HEK293 (cell line): ENCODE data around the gene TRIM9.
A peak's percentile ranks its signal among the peaks of the same experiment; 100 is the strongest.

Source experiments
- CTCF ChIA-PET: fragments of 350-600 bp; formaldehyde crosslinking; extraction: SDS; loops from one replicate; lab custom pipeline; 2021; ENCODE audit warnings: antibody characterized with exemption; lab: Yijun Ruan, JAX
- POLR2A ChIA-PET: fragments of 300-600 bp; formaldehyde crosslinking; extraction: SDS; loops from one replicate; lab custom pipeline; 2020; ENCODE audit warnings: antibody characterized with exemption, inconsistent platforms; lab: Yijun Ruan, JAX
- H3K27ac ChIP-seq: fragments of 200-500 bp; sonication (Bioruptor generic); 2 replicates; pipeline ENCODE4 v1.5.1; 2014; ENCODE audit warnings: low read depth, low read length, control low read depth, inconsistent platforms; ENCODE audit errors: extremely low read depth
- H3K36me3 ChIP-seq, 2 experiments: fragments of 200-500 bp in 1 of 2; sonication (Bioruptor generic) in 1 of 2; 1 replicate in 1 of 2; 2 replicates in 1 of 2; pipeline ENCODE4 v1.5.1; 2014 to 2017; ENCODE audit warnings: inconsistent platforms in 2 of 2, low read length in 2 of 2; ENCODE audit not compliant: control insufficient read depth in 2 of 2, insufficient read depth in 1 of 2
- H3K4me1 ChIP-seq: fragments of 200-500 bp; sonication (Bioruptor generic); 2 replicates; pipeline ENCODE4 v1.5.1; 2014; ENCODE audit warnings: mild to moderate bottlenecking, low read length, inconsistent platforms; ENCODE audit not compliant: control insufficient read depth, insufficient read depth
- H3K4me3 ChIP-seq: 2 replicates; pipeline ENCODE4 v1.5.1; 2011; ENCODE audit warnings: low read depth, mild to moderate bottlenecking, control low read depth, low read length, moderate library complexity
- H3K9me3 ChIP-seq: fragments of 200-500 bp; sonication (Bioruptor generic); 2 replicates; pipeline ENCODE4 v1.5.1; 2014; ENCODE audit warnings: low read depth, low read length, inconsistent platforms; ENCODE audit not compliant: control insufficient read depth, insufficient read depth
- EGR2 ChIP-seq: fragments of 450-650 bp; formaldehyde crosslinking; IDR thresholded peaks from 2 replicates; pipeline ENCODE4 v1.5.1; 2016; ENCODE audit warnings: low read depth, missing biosample characterization, missing genetic modification characterization
- IKZF3 ChIP-seq: fragments of 450-650 bp; IDR thresholded peaks from 2 replicates; pipeline ENCODE4 v1.5.0; 2018; ENCODE audit warnings: missing biosample characterization, mild to moderate bottlenecking, missing genetic modification characterization, moderate library complexity
- PRDM10 ChIP-seq: fragments of 450-650 bp; formaldehyde crosslinking; IDR thresholded peaks from 2 replicates; pipeline ENCODE4 v1.5.1; 2016; ENCODE audit warnings: missing biosample characterization, missing genetic modification characterization
- PRDM6 ChIP-seq: fragments of 450-650 bp; formaldehyde crosslinking; IDR thresholded peaks from 2 replicates; pipeline ENCODE4 v1.5.1; 2017; ENCODE audit warnings: missing biosample characterization, missing genetic modification characterization
- RBAK ChIP-seq: fragments of 450-650 bp; formaldehyde crosslinking; IDR thresholded peaks from 2 replicates; pipeline ENCODE4 v1.5.1; 2016; ENCODE audit warnings: missing biosample characterization, missing genetic modification characterization
- SCRT1 ChIP-seq: fragments of 450-650 bp; formaldehyde crosslinking; IDR thresholded peaks from 2 replicates; pipeline ENCODE4 v1.5.1; 2016; ENCODE audit warnings: missing biosample characterization, missing genetic modification characterization, borderline replicate concordance
- SETDB1 ChIP-seq: IDR thresholded peaks from one replicate; pipeline ENCODE4 v1.6.1; 2017; ENCODE audit warnings: mild to moderate bottlenecking, low read length, moderate library complexity, mixed read lengths; ENCODE audit not compliant: insufficient read length
- SP2 ChIP-seq: fragments of 450-650 bp; formaldehyde crosslinking; IDR thresholded peaks from 2 replicates; pipeline ENCODE4 v1.5.1; 2016; ENCODE audit warnings: missing biosample characterization, missing genetic modification characterization
- SP3 ChIP-seq: fragments of 450-650 bp; formaldehyde crosslinking; IDR thresholded peaks from 2 replicates; pipeline ENCODE4 v1.5.1; 2016; ENCODE audit warnings: missing biosample characterization, missing genetic modification characterization
- WT1 ChIP-seq: fragments of 450-650 bp; formaldehyde crosslinking; IDR thresholded peaks from 2 replicates; pipeline ENCODE4 v1.5.1; 2016; ENCODE audit warnings: missing biosample characterization, missing genetic modification characterization
- ZBTB21 ChIP-seq: fragments of 450-650 bp; formaldehyde crosslinking; IDR thresholded peaks from 2 replicates; pipeline ENCODE4 v1.5.1; 2017; ENCODE audit warnings: missing biosample characterization, missing genetic modification characterization
- ZNF132 ChIP-seq: fragments of 450-650 bp; formaldehyde crosslinking; IDR thresholded peaks from 2 replicates; pipeline ENCODE4 v1.5.1; 2017; ENCODE audit warnings: missing biosample characterization, missing genetic modification characterization, borderline replicate concordance
- ZNF214 ChIP-seq: fragments of 450-650 bp; formaldehyde crosslinking; IDR thresholded peaks from 2 replicates; pipeline ENCODE4 v1.5.1; 2017; ENCODE audit warnings: missing biosample characterization, mild to moderate bottlenecking, missing genetic modification characterization, borderline replicate concordance
- ZNF248 ChIP-seq: fragments of 450-650 bp; formaldehyde crosslinking; IDR thresholded peaks from 2 replicates; pipeline ENCODE4 v1.5.1; 2017; ENCODE audit warnings: missing biosample characterization, missing genetic modification characterization
- ZNF280D ChIP-seq: fragments of 450-650 bp; formaldehyde crosslinking; IDR thresholded peaks from 2 replicates; pipeline ENCODE4 v1.5.1; 2016; ENCODE audit warnings: missing biosample characterization, missing genetic modification characterization
- ZNF302 ChIP-seq: fragments of 450-650 bp; formaldehyde crosslinking; IDR thresholded peaks from 2 replicates; pipeline ENCODE4 v1.5.1; 2016; ENCODE audit warnings: missing biosample characterization, missing genetic modification characterization, low read depth
- ZNF335 ChIP-seq: fragments of 450-650 bp; formaldehyde crosslinking; conservative IDR thresholded peaks from 2 replicates; pipeline ENCODE4 v1.5.1; 2016; ENCODE audit warnings: missing biosample characterization, missing genetic modification characterization
- ZNF561 ChIP-seq: fragments of 450-650 bp; IDR thresholded peaks from 2 replicates; pipeline ENCODE4 v1.5.1; 2018; ENCODE audit warnings: missing biosample characterization, missing genetic modification characterization, borderline replicate concordance
- ZNF626 ChIP-seq: fragments of 450-650 bp; sonication (Bioruptor Pico); formaldehyde crosslinking; IDR thresholded peaks from 2 replicates; pipeline ENCODE4 v1.5.1; 2018; ENCODE audit warnings: missing biosample characterization, missing genetic modification characterization, inconsistent platforms
- ZNF645 ChIP-seq: fragments of 450-650 bp; formaldehyde crosslinking; IDR thresholded peaks from 2 replicates; pipeline ENCODE4; 2016; ENCODE audit warnings: missing biosample characterization, missing genetic modification characterization
- ZNF677 ChIP-seq: fragments of 450-650 bp; IDR thresholded peaks from 2 replicates; pipeline ENCODE4 v1.5.0; 2018; ENCODE audit warnings: missing biosample characterization, mild to moderate bottlenecking, missing genetic modification characterization, moderate library complexity
- ZNF707 ChIP-seq: fragments of 450-650 bp; formaldehyde crosslinking; IDR thresholded peaks from 2 replicates; pipeline ENCODE4 v1.5.1; 2016; ENCODE audit warnings: missing biosample characterization, missing genetic modification characterization
- ZNF747 ChIP-seq: fragments of 450-650 bp; formaldehyde crosslinking; IDR thresholded peaks from 2 replicates; pipeline ENCODE4 v1.5.1; 2016; ENCODE audit warnings: missing biosample characterization, missing genetic modification characterization
- ZNF843 ChIP-seq: fragments of 450-650 bp; formaldehyde crosslinking; IDR thresholded peaks from 2 replicates; pipeline ENCODE4 v1.5.1; 2016; ENCODE audit warnings: missing biosample characterization, missing genetic modification characterization
- ZSCAN30 ChIP-seq: fragments of 450-650 bp; IDR thresholded peaks from 2 replicates; pipeline ENCODE4 v1.5.1; 2018; ENCODE audit warnings: missing biosample characterization, mild to moderate bottlenecking, missing genetic modification characterization, moderate library complexity

The TRIM9 gene

GRCh38 chr14:51006324-51006723 lies 88.6 kb downstream of the TRIM9 start:
- Histone ChIP-seq H3K27ac (no peak overlapping the region), H3K36me3 (peaks cover 0 to 7% of the 10 kb centered on the region in 2 experiments), H3K4me3 (no peak overlapping the region), H3K9me3 (no peaks in the 10 kb centered on the region), H3K4me1 (peaks cover 34% of the 10 kb centered on the region)
- TF ChIP-seq SETDB1 (no peak), ZNF707 (tag by site-specific recombination) (no peak), ZNF645 (tag by site-specific recombination) (no peak), ZNF626 (no peak), ZNF677 (tag by site-specific recombination) (no peak), RBAK (tag by site-specific recombination) (no peak), WT1 (tag by site-specific recombination) (no peak), ZNF747 (tag by site-specific recombination) (no peak), ZNF561 (tag by site-specific recombination) (no peak), SP2 (tag by site-specific recombination) (no peak), ZSCAN30 (no peak), EGR2 (tag by site-specific recombination) (no peak), ZNF280D (tag by site-specific recombination) (no peak), SCRT1 (no peak), ZNF335 (tag by site-specific recombination) (no peak), ZNF132 (tag by site-specific recombination) (no peak)
- POLR2A ChIA-PET: no interaction called here
- CTCF ChIA-PET: interaction anchor here (1.1 kb wide), 1 partner anchor 12 kb away, joined by 3 read pairs; no protein-coding TSS in a partner anchor

- H3K4me3 ChIP-seq: no peak overlapping the region
- CTCF ChIA-PET: no interaction called here
- TF ChIP-seq ZNF248 (tag by site-specific recombination) (no peak), ZNF843 (peak; percentile 87), ZNF214 (tag by site-specific recombination) (no peak), PRDM10 (no peak), ZNF302 (no peak), PRDM6 (tag by site-specific recombination) (peak; percentile 59; the same call in 1 of the 2 replicates), IKZF3 (tag by site-specific recombination) (peak; percentile 31; the same call in 1 of the 2 replicates), SP3 (tag by site-specific recombination) (no peak), ZBTB21 (tag by site-specific recombination) (0 out of 2 replicates have a peak, but pooled peaks have one; percentile 34)
Measured at GRCh38 chr14:51004801-51005526, 89.9 kb downstream of the TRIM9 start.

More at GRCh38 chr14:51004801-51005526, 89.9 kb downstream of the TRIM9 start:
- Histone ChIP-seq H3K9me3 (no peaks in the 10 kb centered on the region), H3K27ac (peak overlapping the region; percentile 44; the same call in 1 of the 2 replicates), H3K36me3 (peaks cover 0 to 7% of the 10 kb centered on the region in 2 experiments), H3K4me1 (peaks cover 34% of the 10 kb centered on the region)
- POLR2A ChIA-PET: interaction anchor here (0.7 kb wide), 1 partner anchor 47 kb away, joined by 3 read pairs; no protein-coding TSS in a partner anchor
